ENCODE data around the gene EFCAB7.

The EFCAB7 gene

GRCh38 chr1:63522891-63523728 lies at the start of gene EFCAB7, which contains the start of gene ITGB3BP:
Gene EFCAB7, plus strand, starts transcription at chr1:63523525. Its CDS starts 2,048 bp downstream, at chr1:63525573.
Gene ITGB3BP, minus strand, starts transcription at chr1:63523225. Its CDS starts 92 bp downstream, at chr1:63523133.
- peak within 1 kb of the TSS; percentile 84 to 98 for H3K27ac ChIP-seq
- peak within 1 kb of the TSS; percentile 89 for H3K4me3 ChIP-seq
- TF ChIP-seq CTCF (IDR thresholded peaks at IDR 0.05): no peak
- DNase-seq (ENCODE audit: low spot score): peak; percentile 89

GRCh38 chr1:63475761-63476160 lies 47.6 kb upstream of the EFCAB7 start:
- Histone ChIP-seq H3K27ac (no peak overlapping the region), H3K4me3 (no peak overlapping the region)
- DNase-seq (ENCODE audit: low spot score): no peak
- TF ChIP-seq CTCF (IDR thresholded peaks at IDR 0.05): no peak

- TF ChIP-seq CTCF (IDR thresholded peaks at IDR 0.05): no peak
- no peak overlapping the region for H3K27ac ChIP-seq
- no peak for DNase-seq (ENCODE audit: low spot score)
- no peak overlapping the region for H3K4me3 ChIP-seq
Measured at GRCh38 chr1:63480057-63480456, 43.3 kb upstream of the EFCAB7 start.

- Histone ChIP-seq H3K27ac (no peak overlapping the region), H3K4me3 (no peak overlapping the region)
- DNase-seq (ENCODE audit: low spot score): no peak
- no peak for TF ChIP-seq CTCF (IDR thresholded peaks at IDR 0.05)
Measured at GRCh38 chr1:63486629-63487028, 36.7 kb upstream of the EFCAB7 start.

GRCh38 chr1:63487336-63488065 lies 35.8 kb upstream of the EFCAB7 start:
- peak overlapping the region; percentile 47 for H3K4me3 ChIP-seq
- no peak for TF ChIP-seq CTCF (IDR thresholded peaks at IDR 0.05)
- H3K27ac ChIP-seq: no peak overlapping the region
- no peak for DNase-seq (ENCODE audit: low spot score)

- no peak for DNase-seq (ENCODE audit: low spot score)
- TF ChIP-seq CTCF (IDR thresholded peaks at IDR 0.05): no peak
- no peak overlapping the region for H3K27ac ChIP-seq
- H3K4me3 ChIP-seq: no peak overlapping the region
Measured at GRCh38 chr1:63497577-63497976, 25.7 kb upstream of the EFCAB7 start.

Measured in coronary artery (tissue), 2 donors.